HEK293 (cell line): ENCODE results near the gene LY6G5B.

ENCODE experiments used
- CTCF ChIA-PET: fragments of 350-600 bp; formaldehyde crosslinking; extraction: SDS; loops from one replicate; lab custom pipeline; 2021; ENCODE audit warnings: antibody characterized with exemption; lab: Yijun Ruan, JAX
- POLR2A ChIA-PET: fragments of 300-600 bp; formaldehyde crosslinking; extraction: SDS; loops from one replicate; lab custom pipeline; 2020; ENCODE audit warnings: antibody characterized with exemption, inconsistent platforms; lab: Yijun Ruan, JAX
- H3K27ac ChIP-seq: fragments of 200-500 bp; sonication (Bioruptor generic); 2 replicates; pipeline ENCODE4 v1.5.1; 2014; ENCODE audit warnings: low read depth, low read length, control low read depth, inconsistent platforms; ENCODE audit errors: extremely low read depth
- H3K36me3 ChIP-seq, 2 experiments: fragments of 200-500 bp in 1 of 2; sonication (Bioruptor generic) in 1 of 2; 1 replicate in 1 of 2; 2 replicates in 1 of 2; pipeline ENCODE4 v1.5.1; 2014 to 2017; ENCODE audit warnings: inconsistent platforms in 2 of 2, low read length in 2 of 2; ENCODE audit not compliant: control insufficient read depth in 2 of 2, insufficient read depth in 1 of 2
- H3K4me1 ChIP-seq: fragments of 200-500 bp; sonication (Bioruptor generic); 2 replicates; pipeline ENCODE4 v1.5.1; 2014; ENCODE audit warnings: mild to moderate bottlenecking, low read length, inconsistent platforms; ENCODE audit not compliant: control insufficient read depth, insufficient read depth
- H3K4me3 ChIP-seq: 2 replicates; pipeline ENCODE4 v1.5.1; 2011; ENCODE audit warnings: low read depth, mild to moderate bottlenecking, control low read depth, low read length, moderate library complexity
- H3K9me3 ChIP-seq: fragments of 200-500 bp; sonication (Bioruptor generic); 2 replicates; pipeline ENCODE4 v1.5.1; 2014; ENCODE audit warnings: low read depth, low read length, inconsistent platforms; ENCODE audit not compliant: control insufficient read depth, insufficient read depth
- EGR2 ChIP-seq: fragments of 450-650 bp; formaldehyde crosslinking; IDR thresholded peaks from 2 replicates; pipeline ENCODE4 v1.5.1; 2016; ENCODE audit warnings: low read depth, missing biosample characterization, missing genetic modification characterization
- GLIS2 ChIP-seq: fragments of 450-650 bp; formaldehyde crosslinking; IDR thresholded peaks from 2 replicates; pipeline ENCODE4 v1.5.1; 2016; ENCODE audit warnings: missing biosample characterization, missing genetic modification characterization
- HOXC10 ChIP-seq: sonication (generic); formaldehyde crosslinking; IDR thresholded peaks from 2 replicates; pipeline ENCODE4 v1.8.1; 2023; ENCODE audit warnings: mild to moderate bottlenecking, missing genetic modification reagents
- SP2 ChIP-seq: fragments of 450-650 bp; formaldehyde crosslinking; IDR thresholded peaks from 2 replicates; pipeline ENCODE4 v1.5.1; 2016; ENCODE audit warnings: missing biosample characterization, missing genetic modification characterization
- YY1 ChIP-seq: fragments of 450-650 bp; formaldehyde crosslinking; IDR thresholded peaks from 2 replicates; pipeline ENCODE4 v1.5.1; 2018; ENCODE audit warnings: missing biosample characterization, missing genetic modification characterization
- ZBTB10 ChIP-seq: fragments of 450-650 bp; formaldehyde crosslinking; IDR thresholded peaks from 2 replicates; pipeline ENCODE4 v1.5.1; 2016; ENCODE audit warnings: missing biosample characterization, missing genetic modification characterization
- ZFP41 ChIP-seq: fragments of 450-650 bp; formaldehyde crosslinking; IDR thresholded peaks from 2 replicates; pipeline ENCODE4 v1.5.1; 2016; ENCODE audit warnings: missing biosample characterization, missing genetic modification characterization, borderline replicate concordance
- ZNF138 ChIP-seq: fragments of 450-650 bp; formaldehyde crosslinking; IDR thresholded peaks from 2 replicates; pipeline ENCODE4 v1.5.1; 2016; ENCODE audit warnings: missing biosample characterization, missing genetic modification characterization, borderline replicate concordance
- ZNF155 ChIP-seq: fragments of 450-650 bp; formaldehyde crosslinking; IDR thresholded peaks from 2 replicates; pipeline ENCODE4 v1.5.1; 2016; ENCODE audit warnings: missing biosample characterization, missing genetic modification characterization
- ZNF18 ChIP-seq: fragments of 450-650 bp; formaldehyde crosslinking; IDR thresholded peaks from 2 replicates; pipeline ENCODE4 v1.5.1; 2016; ENCODE audit warnings: missing biosample characterization, missing genetic modification characterization
- ZNF211 ChIP-seq: fragments of 450-650 bp; formaldehyde crosslinking; IDR thresholded peaks from 2 replicates; pipeline ENCODE4 v1.5.1; 2016; ENCODE audit warnings: low read depth, missing biosample characterization, missing genetic modification characterization
- ZNF426 ChIP-seq: fragments of 450-650 bp; formaldehyde crosslinking; IDR thresholded peaks from 2 replicates; pipeline ENCODE4 v1.5.1; 2017; ENCODE audit warnings: missing biosample characterization, missing genetic modification characterization, mild to moderate bottlenecking, inconsistent platforms, moderate library complexity
- ZNF558 ChIP-seq: fragments of 450-650 bp; formaldehyde crosslinking; IDR thresholded peaks from 2 replicates; pipeline ENCODE4 v1.5.1; 2016; ENCODE audit warnings: missing biosample characterization, missing genetic modification characterization
- ZNF600 ChIP-seq: fragments of 450-650 bp; formaldehyde crosslinking; IDR thresholded peaks from 2 replicates; pipeline ENCODE4 v1.5.1; 2016; ENCODE audit warnings: missing biosample characterization, missing genetic modification characterization
- ZNF747 ChIP-seq: fragments of 450-650 bp; formaldehyde crosslinking; IDR thresholded peaks from 2 replicates; pipeline ENCODE4 v1.5.1; 2016; ENCODE audit warnings: missing biosample characterization, missing genetic modification characterization
- ZNF768 ChIP-seq: fragments of 450-650 bp; formaldehyde crosslinking; IDR thresholded peaks from 2 replicates; pipeline ENCODE4 v1.5.1; 2018; ENCODE audit warnings: missing biosample characterization, mild to moderate bottlenecking, missing genetic modification characterization
- ZNF843 ChIP-seq: fragments of 450-650 bp; formaldehyde crosslinking; IDR thresholded peaks from 2 replicates; pipeline ENCODE4 v1.5.1; 2016; ENCODE audit warnings: missing biosample characterization, missing genetic modification characterization
- TF ChIP-seq, protein P1 (sequence below): fragments of 450-650 bp; formaldehyde crosslinking; IDR thresholded peaks from 2 replicates; pipeline ENCODE4 v1.5.1; 2016; ENCODE audit warnings: missing biosample characterization, missing genetic modification characterization, low read depth

LY6G5B gene

DNA sequence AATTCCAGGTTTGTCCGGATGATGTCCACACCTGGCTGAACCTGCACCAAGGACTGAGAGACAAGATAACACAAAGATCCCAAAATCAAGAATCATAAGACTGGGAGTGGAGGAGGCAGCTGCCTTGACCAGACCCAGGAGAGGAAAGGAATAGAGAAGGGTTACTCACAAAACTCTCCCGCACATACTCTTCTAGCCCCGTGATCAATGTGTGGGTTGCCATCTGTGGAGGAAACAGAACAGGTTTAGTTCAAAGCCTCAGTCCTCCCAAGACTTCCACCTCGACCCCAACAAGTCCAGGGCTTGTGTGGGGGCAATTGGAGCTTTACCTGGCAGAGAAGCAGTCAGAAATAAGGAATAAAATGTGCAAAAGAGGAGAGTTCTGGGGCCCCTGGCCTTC is 28.4 kb upstream of the LY6G5B start (continued):
- TF ChIP-seq ZNF211 (tag by site-specific recombination) (no peak), ZBTB10 (tag by site-specific recombination) (no peak), ZNF747 (tag by site-specific recombination) (no peak), ZNF768 (tag by site-specific recombination) (no peak)

- H3K36me3 ChIP-seq: peaks cover 53 to 92% of the 10 kb centered on the region in 2 experiments
- no peak overlapping the region for H3K27ac ChIP-seq
- no peak overlapping the region for H3K4me3 ChIP-seq
- TF ChIP-seq ZFP41: no peak
- TF ChIP-seq HOXC10 (CRISPR knock-in tag): no peak
- TF ChIP-seq ZNF843 (tag by site-specific recombination): no peak
- no peak for TF ChIP-seq ZNF155 (tag by site-specific recombination)
- no peak for TF ChIP-seq SP2 (tag by site-specific recombination)
- no peaks in the 10 kb centered on the region for H3K4me1 ChIP-seq
- H3K9me3 ChIP-seq: no peaks in the 10 kb centered on the region
- ChIA-PET POLR2A (interaction anchor here (0.7 to 3.5 kb wide), 5 partner anchors 10 to 185 kb away, joined by 3 to 20 read pairs (median 6); partner anchors contain the start of genes BAG6, C6orf47 and HSPA1B), CTCF (interaction anchor here (0.6 kb wide), 1 partner anchor 21 kb away, joined by 4 read pairs; no protein-coding TSS in a partner anchor)
Observed at GRCh38 chr6:31642798-31643570, 26.8 kb upstream of the LY6G5B start.

- CTCF ChIA-PET: interaction anchor here (0.6 kb wide), 1 partner anchor 246 kb away, joined by 3 read pairs; no protein-coding TSS in a partner anchor
- TF ChIP-seq ZNF138: no peak
- TF ChIP-seq ZNF600: peak; percentile 63
- TF ChIP-seq ZNF558 (tag by site-specific recombination): no peak
- TF ChIP-seq ZNF18 (tag by site-specific recombination): no peak
- no peak for TF ChIP-seq ZNF426 (tag by site-specific recombination)
- no peak for TF ChIP-seq YY1 (tag by site-specific recombination)
- 0 out of 2 replicates have a peak, but pooled peaks have one; percentile 8 for TF ChIP-seq EGR2
- TF ChIP-seq, protein P1, sequence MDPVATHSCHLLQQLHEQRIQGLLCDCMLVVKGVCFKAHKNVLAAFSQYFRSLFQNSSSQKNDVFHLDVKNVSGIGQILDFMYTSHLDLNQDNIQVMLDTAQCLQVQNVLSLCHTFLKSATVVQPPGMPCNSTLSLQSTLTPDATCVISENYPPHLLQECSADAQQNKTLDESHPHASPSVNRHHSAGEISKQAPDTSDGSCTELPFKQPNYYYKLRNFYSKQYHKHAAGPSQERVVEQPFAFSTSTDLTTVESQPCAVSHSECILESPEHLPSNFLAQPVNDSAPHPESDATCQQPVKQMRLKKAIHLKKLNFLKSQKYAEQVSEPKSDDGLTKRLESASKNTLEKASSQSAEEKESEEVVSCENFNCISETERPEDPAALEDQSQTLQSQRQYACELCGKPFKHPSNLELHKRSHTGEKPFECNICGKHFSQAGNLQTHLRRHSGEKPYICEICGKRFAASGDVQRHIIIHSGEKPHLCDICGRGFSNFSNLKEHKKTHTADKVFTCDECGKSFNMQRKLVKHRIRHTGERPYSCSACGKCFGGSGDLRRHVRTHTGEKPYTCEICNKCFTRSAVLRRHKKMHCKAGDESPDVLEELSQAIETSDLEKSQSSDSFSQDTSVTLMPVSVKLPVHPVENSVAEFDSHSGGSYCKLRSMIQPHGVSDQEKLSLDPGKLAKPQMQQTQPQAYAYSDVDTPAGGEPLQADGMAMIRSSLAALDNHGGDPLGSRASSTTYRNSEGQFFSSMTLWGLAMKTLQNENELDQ (tag by site-specific recombination): no peak
- peak; percentile 12; the same call in 1 of the 2 replicates for TF ChIP-seq GLIS2 (tag by site-specific recombination)
- H3K4me3 ChIP-seq: no peak overlapping the region
- no peaks in the 10 kb centered on the region for H3K4me1 ChIP-seq
- no peak overlapping the region for H3K27ac ChIP-seq
- POLR2A ChIA-PET: interaction anchor here (0.6 to 3.5 kb wide), 6 partner anchors 9 to 470 kb away, joined by 4 to 20 read pairs (median 6); partner anchors contain the start of genes BAG6 and HSPA1B
- H3K9me3 ChIP-seq: no peaks in the 10 kb centered on the region
- H3K36me3 ChIP-seq: peaks cover 54 to 95% of the 10 kb centered on the region in 2 experiments
Observed at GRCh38 chr6:31643818-31644454, 25.8 kb upstream of the LY6G5B start.
